Skeletal muscle tissue (tissue), 4 donors: ENCODE results near the gene TCHP. TPM values are rescaled to one million over a fixed set of nuclear protein-coding genes. Genes with fewer than 3 reads are reported as not detected.

ENCODE experiments used
- H3K27ac ChIP-seq: one replicate; pipeline ENCODE4 v1.7.0; 2013; ENCODE audit warnings: mild to moderate bottlenecking, low read depth, low read length, inconsistent platforms
- H3K27me3 ChIP-seq, 3 donors: one replicate each; pipeline ENCODE4 v1.7.0; 2013; ENCODE audit warnings: low read length in 3 of 3; ENCODE audit not compliant: control insufficient read depth in 3 of 3, insufficient read depth in 3 of 3
- H3K36me3 ChIP-seq, 3 donors: one replicate each; pipeline ENCODE4 v1.7.0; 2013; ENCODE audit warnings: low read length in 3 of 3; ENCODE audit not compliant: control insufficient read depth in 3 of 3, insufficient read depth in 3 of 3
- H3K4me1 ChIP-seq, 3 donors: one replicate each; pipeline ENCODE4 v1.7.0; 2013; ENCODE audit warnings: low read length in 3 of 3, mild to moderate bottlenecking in 3 of 3; ENCODE audit not compliant: control insufficient read depth in 3 of 3, insufficient read depth in 3 of 3
- H3K4me3 ChIP-seq, 3 donors: one replicate each; pipeline ENCODE4 v1.7.0; 2013; ENCODE audit warnings: low read length in 3 of 3
- H3K9ac ChIP-seq, 3 donors: one replicate each; pipeline ENCODE4 v1.7.0; 2013; ENCODE audit warnings: low read length in 3 of 3, mild to moderate bottlenecking in 3 of 3, moderate library complexity in 2 of 3, low read depth in 1 of 3
- H3K9me3 ChIP-seq, 3 donors: one replicate each; pipeline ENCODE4 v1.7.0; 2013; ENCODE audit warnings: low read length in 3 of 3; ENCODE audit not compliant: control insufficient read depth in 3 of 3
- total RNA-seq: library from RNA; depleted of rRNA; stranded (reverse); fragments of >200 nt; gene quantifications from one replicate; pipeline ENCODE4 v1.2.3, GENCODE V29; 2014
- donor health status: Osteomylitis.

Gene TCHP
- total RNA-seq, 1 donor from 2014 or later: 3.7 TPM

- no peaks in the 10 kb centered on the region for H3K27me3 ChIP-seq
- no peak overlapping the region for H3K4me3 ChIP-seq
- peaks cover 14 to 24% (median 17%) of the 10 kb centered on the region in 3 donors for H3K4me1 ChIP-seq
- peaks cover 47 to 51% (median 48%) of the 10 kb centered on the region in 3 donors for H3K36me3 ChIP-seq
- H3K9me3 ChIP-seq: no peaks in the 10 kb centered on the region
- H3K9ac ChIP-seq: no peak overlapping the region
- H3K27ac ChIP-seq: no peak overlapping the region
Measured at GRCh38 chr12:109902891-109903418, 2.9 kb downstream of the TCHP start.

GRCh38 chr12:109905301-109905700 is 5.2 kb downstream of the TCHP start:
- peaks cover 58 to 70% (median 64%) of the 10 kb centered on the region in 3 donors for H3K36me3 ChIP-seq
- H3K27me3 ChIP-seq: no peaks in the 10 kb centered on the region
- no peaks in the 10 kb centered on the region for H3K9me3 ChIP-seq
- no peak overlapping the region for H3K4me3 ChIP-seq
- H3K9ac ChIP-seq: no peak overlapping the region
- H3K4me1 ChIP-seq: peaks cover 13 to 17% (median 14%) of the 10 kb centered on the region in 3 donors
- H3K27ac ChIP-seq: no peak overlapping the region

GRCh38 chr12:109910254-109910968 is 10.3 kb downstream of the TCHP start:
- Histone ChIP-seq H3K27me3 (no peaks in the 10 kb centered on the region), H3K9me3 (no peaks in the 10 kb centered on the region), H3K36me3 (peaks cover 68 to 75% (median 72%) of the 10 kb centered on the region in 3 donors), H3K4me3 (no peak overlapping the region), H3K27ac (no peak overlapping the region), H3K4me1 (no peaks in the 10 kb centered on the region), H3K9ac (no peak overlapping the region)

- H3K4me1 ChIP-seq: no peaks in the 10 kb centered on the region
- H3K9ac ChIP-seq: no peak overlapping the region
- no peaks in the 10 kb centered on the region for H3K9me3 ChIP-seq
- H3K36me3 ChIP-seq: peaks cover 70 to 78% (median 72%) of the 10 kb centered on the region in 3 donors
- no peak overlapping the region for H3K4me3 ChIP-seq
- no peaks in the 10 kb centered on the region for H3K27me3 ChIP-seq
- H3K27ac ChIP-seq: no peak overlapping the region
Measured at GRCh38 chr12:109910969-109911348, 10.9 kb downstream of the TCHP start.

GRCh38 chr12:109912855-109913321 is 12.8 kb downstream of the TCHP start:
- H3K9ac ChIP-seq: no peak overlapping the region
- no peaks in the 10 kb centered on the region for H3K4me1 ChIP-seq
- no peak overlapping the region for H3K4me3 ChIP-seq
- H3K27ac ChIP-seq: no peak overlapping the region
- H3K9me3 ChIP-seq: no peaks in the 10 kb centered on the region
- peaks cover 65 to 76% (median 72%) of the 10 kb centered on the region in 3 donors for H3K36me3 ChIP-seq
- H3K27me3 ChIP-seq: no peaks in the 10 kb centered on the region

GRCh38 chr12:109914461-109914860 is 14.4 kb downstream of the TCHP start:
- Histone ChIP-seq H3K27ac (no peak overlapping the region), H3K36me3 (peaks cover 59 to 71% (median 61%) of the 10 kb centered on the region in 3 donors), H3K4me1 (no peaks in the 10 kb centered on the region), H3K27me3 (no peaks in the 10 kb centered on the region), H3K9ac (no peak overlapping the region), H3K4me3 (no peak overlapping the region), H3K9me3 (no peaks in the 10 kb centered on the region)

GRCh38 chr12:109915171-109916040 is 15.3 kb downstream of the TCHP start:
- H3K4me3 ChIP-seq: no peak overlapping the region
- peaks cover 59 to 75% (median 60%) of the 10 kb centered on the region in 3 donors for H3K36me3 ChIP-seq
- H3K9ac ChIP-seq: no peak overlapping the region
- H3K9me3 ChIP-seq: no peaks in the 10 kb centered on the region
- H3K4me1 ChIP-seq: no peaks in the 10 kb centered on the region
- H3K27me3 ChIP-seq: no peaks in the 10 kb centered on the region
- no peak overlapping the region for H3K27ac ChIP-seq

GRCh38 chr12:109916045-109916444 is 16.0 kb downstream of the TCHP start:
- no peak overlapping the region for H3K9ac ChIP-seq
- H3K4me1 ChIP-seq: no peaks in the 10 kb centered on the region
- no peaks in the 10 kb centered on the region for H3K9me3 ChIP-seq
- no peaks in the 10 kb centered on the region for H3K27me3 ChIP-seq
- no peak overlapping the region for H3K4me3 ChIP-seq
- no peak overlapping the region for H3K27ac ChIP-seq
- H3K36me3 ChIP-seq: peaks cover 55 to 74% (median 64%) of the 10 kb centered on the region in 3 donors

GRCh38 chr12:109919456-109919855 is 19.4 kb downstream of the TCHP start:
- Histone ChIP-seq H3K4me1 (no peaks in the 10 kb centered on the region), H3K4me3 (no peak overlapping the region), H3K27me3 (no peaks in the 10 kb centered on the region), H3K27ac (no peak overlapping the region), H3K36me3 (peaks cover 37 to 54% (median 54%) of the 10 kb centered on the region in 3 donors), H3K9ac (no peak overlapping the region), H3K9me3 (no peaks in the 10 kb centered on the region)
